Heart left ventricle (tissue), 16 donors: ENCODE results near the gene SAT2. TPM values are rescaled to one million over a fixed set of nuclear protein-coding genes. Genes with fewer than 3 reads are reported as not detected.

Experiments
- ATAC-seq, 4 donors: fragments of 200-7000 bp; cut with Tn5 transposase; one replicate each; pipeline ENCODE4 v1.9.1; 2020 to 2022; ENCODE audit warnings: moderate library complexity in 4 of 4, mild to moderate bottlenecking in 3 of 4, moderate number of reproducible peaks in 1 of 4
- DNase-seq, 5 donors: peaks; one replicate each; pipeline ENCODE4 v3.0.0-alpha.2; 2020
- H3K27ac ChIP-seq, 12 donors: fragments of 200-600 bp; sonication (generic) in 4 of 12; one replicate each; pipeline versions ENCODE4 v1.5.0 to v1.8.0; 2016 to 2022; ENCODE audit warnings: mild to moderate bottlenecking in 2 of 12
- H3K27me3 ChIP-seq, 9 donors: fragments of 200-600 bp; sonication (generic) in 2 of 9; one replicate each; pipeline versions ENCODE4 v1.5.1 to v1.8.0; 2016 to 2022; ENCODE audit warnings: mild to moderate bottlenecking in 3 of 9
- H3K36me3 ChIP-seq, 9 donors: fragments of 200-600 bp; sonication (generic) in 2 of 9; one replicate each; pipeline versions ENCODE4 v1.5.0 to v1.8.0; 2018 to 2022; ENCODE audit warnings: mild to moderate bottlenecking in 2 of 9
- H3K4me1 ChIP-seq, 12 donors: fragments of 200-600 bp; sonication (generic) in 4 of 12; one replicate each; pipeline versions ENCODE4 v1.5.0 to v1.8.0; 2016 to 2022; ENCODE audit warnings: mild to moderate bottlenecking in 3 of 12
- H3K4me3 ChIP-seq, 12 donors: fragments of 200-600 bp; sonication (generic) in 4 of 12; one replicate each; pipeline versions ENCODE4 v1.5.0 to v1.8.0; 2017 to 2022; ENCODE audit warnings: mild to moderate bottlenecking in 9 of 12, moderate library complexity in 4 of 12
- H3K9me3 ChIP-seq, 12 donors: fragments of 200-600 bp; sonication (generic) in 4 of 12; one replicate each; pipeline versions ENCODE4 v1.5.0 to v1.8.0; 2016 to 2022; ENCODE audit warnings: mild to moderate bottlenecking in 1 of 12
- CTCF ChIP-seq, 12 donors: fragments of 200-600 bp; sonication (generic) in 4 of 12; IDR thresholded peaks; one replicate each; pipeline versions ENCODE4 v1.5.0 to v1.8.0; 2018 to 2022; ENCODE audit warnings: antibody characterized with exemption in 12 of 12, mild to moderate bottlenecking in 5 of 12
- POLR2A ChIP-seq, 2 donors: fragments of 450-650 bp; IDR thresholded peaks; one replicate each; pipeline ENCODE4 v1.6.1; 2017; ENCODE audit warnings: antibody characterized with exemption in 2 of 2, mild to moderate bottlenecking in 2 of 2, moderate library complexity in 2 of 2
- WGBS, 4 donors: extraction: QIAGEN DNeasy Blood & Tissue Kit in 2 of 4; methylation state at CpG; one replicate each; pipeline versions ENCODE4 v1.1.5 to v1.1.7; 2013 to 2018; 5-methylcytosine and 5-hydroxymethylcytosine counted together
- intact Hi-C, 10 donors: fragments of 100-400 bp; cut with DNase I; formaldehyde crosslinking; loops; one replicate each; pipeline versions ENCODE4 v1.11.1 to v1.14.2; 2022
- polyA plus RNA-seq, 2 donors: library from polyadenylated mRNA; stranded (reverse); fragments of 200-250 nt; gene quantifications; one replicate each; pipeline ENCODE4 v1.2.3, GENCODE V29; 2013
- total RNA-seq, 9 donors: library from RNA; depleted of rRNA in 2 of 9; stranded (reverse); fragments of >200 nt in 2 of 9; fragmentation: NEBNext Ultra II Directional in 3 of 9; extraction: Animal tissue kit (Norgen Biotek cat#: 25700) in 3 of 9; gene quantifications; one replicate each; pipeline versions ENCODE4 v1.1.0 to v1.2.4, GENCODE V29; 2016 to 2023
- donor health status: ischemic (EF 13 %, LVEDD 7.1; RV severe dilation, severe dysfunction).
- donor health status: healthy with polysubstance abuse.
- donor health status: DM: no; HTN: yes; CAD: no.
- donor health status: DM: no; HTN: no; CAD: no.
- donor health status: ischemic (EF 25% LVEDD 6.9; RV normal size, moderate dysfunction).
- donor health status: ischemic (EF 25% LVEDD 5.7; RV mildly dilated, moderate dysfunction).
- donor health status: healthy.
- donor health status: DM: yes; HTN: yes; CAD: no.
- donor health status: ischemic (EF 35%, LVEDD 5.7; RV mildly dilated, moderate dysfunction).
- donor health status: nonischemic (EF 11% LVEDD 7.7; RV severe dilation, severe dysfunction).
- donor health status: DM: yes; HTN: yes; CAD: no.
- donor health status: PGD.
- donor health status: ischemic (EF 29% LVEDD 5.4; RV normal size, mild dysfunction).
- donor health status: nonischemic (EF 23%, LVEDD 6.1; RV moderate dilation, normal function).

Gene SAT2
- total and polyA plus RNA-seq, 11 donors: 50.0 to 131 (median 59.7) TPM

DNA sequence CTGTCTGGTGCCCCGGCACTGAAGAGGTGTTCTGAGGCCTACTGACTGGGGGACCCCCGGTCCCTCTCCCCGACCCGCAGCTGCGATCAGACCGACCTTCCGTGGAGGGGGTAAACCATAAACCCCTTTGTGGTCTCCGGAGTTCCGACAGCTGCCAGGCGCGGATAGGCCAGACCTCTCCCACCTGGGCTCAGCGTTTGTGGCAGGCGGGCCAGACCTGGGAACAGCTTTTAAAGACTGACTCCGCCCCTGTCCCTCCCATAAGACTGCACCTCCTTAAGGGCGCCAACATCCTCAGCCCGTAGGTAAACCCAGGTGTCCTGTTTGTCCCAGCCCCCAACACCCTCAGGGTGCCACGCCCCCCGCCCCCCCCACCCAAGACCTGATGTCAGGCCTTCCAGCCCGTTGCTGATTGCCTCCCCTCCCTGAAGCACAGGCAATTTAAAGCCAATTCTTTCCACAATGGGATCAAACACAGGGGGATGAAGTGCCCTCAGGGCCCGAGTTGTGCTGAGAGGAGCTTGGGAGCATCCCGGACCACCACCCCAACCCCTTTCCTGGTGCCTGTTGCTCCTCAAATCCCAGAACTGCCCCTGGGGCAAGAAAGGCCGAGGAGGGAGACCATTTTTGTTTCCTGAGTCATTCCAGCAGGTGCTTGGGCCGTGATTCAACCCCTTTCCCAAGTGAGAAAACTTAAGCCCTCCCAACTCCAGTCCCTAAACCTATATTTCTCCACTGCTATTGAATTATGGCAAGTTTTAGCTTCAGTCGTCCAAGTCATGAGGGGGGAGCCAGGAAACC, 37.5 kb downstream of the SAT2 start, which contains the start of gene SOX15:
Gene SOX15, minus strand, starts transcription at position 204 of the 801 bp plus-strand sequence. CDS start 418 bp downstream, outside the sequence.
- Histone ChIP-seq H3K4me3 (peak within 1 kb of the TSS; percentile 5 to 66 (median 46)), H3K27me3 (no peaks in the 10 kb centered on the region), H3K27ac (peak within 1 kb of the TSS in 9 of 12 donors; percentile 13 to 89 (median 51)), H3K9me3 (no peaks in the 10 kb centered on the region), H3K4me1 (peaks cover 3 to 42% (median 19%) of the 10 kb centered on the region in 12 donors), H3K36me3 (peaks cover 6 to 71% (median 56%) of the 10 kb centered on the region in 9 donors)
- ATAC-seq: peak in 2 of 4 donors; percentile 3
- TF ChIP-seq POLR2A (IDR thresholded peaks at IDR 0.05) (no peak), CTCF (IDR thresholded peaks at IDR 0.05) (no peak)
- WGBS, 4 donors: 64 to 75% (median 67%) methylated on average over 19 to 24 of the region's 24 CpGs
- intact Hi-C loops: loop anchor here in 4 of 10 donors (5.0 to 10.0 kb wide), 2 partner anchors 97 to 235 kb away; partner anchors contain the start of genes KCTD11 (in 2 of the 4), TMEM95 (in 2 of the 4), TP53 (in 2 of the 4) and WRAP53 (in 2 of the 4)
- peak in 1 of 5 donors; percentile 36 for DNase-seq

DNA sequence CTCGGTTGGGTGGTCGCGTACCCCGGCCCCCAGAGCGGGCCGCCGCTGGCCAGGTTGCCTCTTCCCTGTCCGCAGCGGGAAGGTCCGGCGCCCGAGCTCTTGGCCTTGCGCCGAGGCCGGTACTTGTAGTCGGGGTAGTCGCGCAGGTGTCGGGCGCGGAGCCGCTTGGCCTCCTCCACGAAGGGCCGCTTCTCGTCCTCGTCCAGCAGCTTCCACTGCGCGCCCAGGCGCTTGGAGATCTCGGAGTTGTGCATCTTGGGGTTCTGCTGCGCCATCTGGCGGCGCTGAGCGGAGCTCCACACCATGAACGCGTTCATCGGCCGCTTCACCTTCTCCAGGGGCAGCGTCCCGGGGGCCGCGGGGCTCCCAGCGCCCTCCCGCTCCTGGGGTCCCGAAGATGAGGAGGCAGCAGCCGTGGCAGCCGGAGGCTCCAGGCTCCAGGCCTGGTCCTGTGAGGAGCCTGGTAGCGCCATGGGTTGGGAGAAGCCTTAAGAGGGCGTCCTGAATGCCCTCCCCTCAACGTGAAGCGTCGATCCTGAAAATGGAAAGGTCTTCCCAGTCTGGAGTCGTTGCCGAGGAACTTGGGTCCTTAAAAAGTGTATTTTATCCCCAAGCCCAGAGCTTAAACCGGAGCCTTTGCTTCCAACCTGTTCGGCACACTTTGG, 38.3 kb downstream of the SAT2 start:
- H3K27ac ChIP-seq: peak overlapping the region in 9 of 12 donors; percentile 13 to 89 (median 51)
- H3K27me3 ChIP-seq: no peaks in the 10 kb centered on the region
- H3K4me3 ChIP-seq: peak overlapping the region; percentile 5 to 66 (median 46)
- TF ChIP-seq CTCF (IDR thresholded peaks at IDR 0.05) (peak; percentile 81 to 98 (median 90)), POLR2A (IDR thresholded peaks at IDR 0.05) (no peak)
- peaks cover 6 to 63% (median 48%) of the 10 kb centered on the region in 9 donors for H3K36me3 ChIP-seq
- DNase-seq: peak; percentile 80 to 91 (median 88)
- peaks cover 3 to 49% (median 26%) of the 10 kb centered on the region in 12 donors for H3K4me1 ChIP-seq
- no peaks in the 10 kb centered on the region for H3K9me3 ChIP-seq
- intact Hi-C loops: loop anchor here in 4 of 10 donors (5.0 to 10.0 kb wide), 2 partner anchors 98 to 235 kb away; partner anchors contain the start of genes KCTD11 (in 2 of the 4), TMEM95 (in 2 of the 4), TP53 (in 2 of the 4) and WRAP53 (in 2 of the 4)
- peak; percentile 68 to 85 (median 80) for ATAC-seq
- WGBS, 4 donors: 16 to 50% (median 17%) methylated on average over 18 to 56 of the region's 56 CpGs

- WGBS, 4 donors: 60 to 72% (median 69%) methylated on average over 26 to 30 of the region's 30 CpGs
- Histone ChIP-seq H3K27ac (peak overlapping the region in 9 of 12 donors; percentile 13 to 89 (median 51)), H3K4me3 (peak overlapping the region; percentile 5 to 66 (median 46)), H3K36me3 (peaks cover 3 to 57% (median 42%) of the 10 kb centered on the region in 9 donors), H3K9me3 (no peaks in the 10 kb centered on the region), H3K27me3 (no peaks in the 10 kb centered on the region), H3K4me1 (peaks cover 3 to 51% (median 28%) of the 10 kb centered on the region in 12 donors)
- DNase-seq (peak in 1 of 5 donors; percentile 25), ATAC-seq (peak in 1 of 4 donors; percentile 6)
- TF ChIP-seq POLR2A (IDR thresholded peaks at IDR 0.05): no peak
- no peak for TF ChIP-seq CTCF (IDR thresholded peaks at IDR 0.05)
- intact Hi-C loops: loop anchor here in 4 of 10 donors (5.0 to 10.0 kb wide), 2 partner anchors 99 to 234 kb away; partner anchors contain the start of genes KCTD11 (in 2 of the 4), TMEM95 (in 2 of the 4), TP53 (in 2 of the 4) and WRAP53 (in 2 of the 4)
Observed at GRCh38 chr17:7588553-7589203, 38.9 kb downstream of the SAT2 start.
